ENCODE results near the gene RAB38.

The RAB38 gene

DNA sequence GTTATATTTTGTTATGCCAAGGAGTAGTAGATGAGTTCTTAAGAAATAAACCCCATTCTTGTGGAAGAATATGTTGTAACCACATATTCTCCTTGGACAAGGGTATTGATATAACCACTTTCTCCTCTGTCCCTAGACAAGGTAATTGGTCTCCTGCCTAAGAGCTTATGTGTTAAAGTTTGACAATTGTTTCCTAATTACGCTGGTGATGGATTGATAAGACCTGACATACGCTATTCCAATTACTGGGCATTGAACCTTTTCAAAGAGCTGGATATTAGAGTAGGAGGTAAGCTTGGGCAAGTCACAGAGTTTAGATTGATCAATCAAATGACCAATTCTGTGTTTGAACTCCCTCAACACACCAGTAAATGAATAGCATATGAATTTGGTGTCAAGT lies 88.9 kb downstream of the RAB38 start:
- Histone ChIP-seq H3K27me3 (ENCODE audit: control insufficient read depth, insufficient read depth, low read length, poor library complexity, severe bottlenecking) (no peaks in the 10 kb centered on the region), H3K9me3 (ENCODE audit: control insufficient read depth, low read length) (no peaks in the 10 kb centered on the region), H3K4me1 (ENCODE audit: control insufficient read depth, insufficient read depth, low read length) (no peaks in the 10 kb centered on the region), H3K36me3 (ENCODE audit: control insufficient read depth, insufficient read depth, low read length) (no peaks in the 10 kb centered on the region), H3K27ac (ENCODE audit: insufficient read depth, low read depth, low read length, poor library complexity, severe bottlenecking) (no peak overlapping the region), H3K4me3 (ENCODE audit: insufficient read depth, low read depth, low read length) (no peak overlapping the region)
- WGBS, 2 experiments, result 95 to 97% methylated on average over 2 of the region's 2 CpGs

DNA sequence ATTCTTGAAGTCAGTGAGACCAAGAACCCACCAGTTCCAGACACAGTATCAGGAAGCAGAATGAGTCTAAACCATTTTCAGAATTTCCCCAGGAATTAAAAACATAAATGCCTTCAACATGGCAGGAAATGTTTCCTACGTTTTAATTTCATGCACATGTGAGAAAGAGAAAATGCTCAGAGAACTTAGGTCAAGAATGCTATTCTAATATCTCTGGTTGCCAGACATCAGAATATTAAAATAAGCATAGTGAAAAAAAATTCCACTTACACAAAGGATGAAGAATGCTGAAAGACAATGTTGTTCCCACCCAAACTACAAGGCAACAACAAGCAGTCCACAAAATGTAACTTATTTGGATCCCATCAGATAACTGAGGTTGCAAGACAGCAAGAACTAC lies 104.8 kb downstream of the RAB38 start:
- Histone ChIP-seq H3K27me3 (ENCODE audit: control insufficient read depth, insufficient read depth, low read length, poor library complexity, severe bottlenecking) (no peaks in the 10 kb centered on the region), H3K4me1 (ENCODE audit: control insufficient read depth, insufficient read depth, low read length) (no peaks in the 10 kb centered on the region), H3K27ac (ENCODE audit: insufficient read depth, low read depth, low read length, poor library complexity, severe bottlenecking) (no peak overlapping the region), H3K4me3 (ENCODE audit: insufficient read depth, low read depth, low read length) (no peak overlapping the region), H3K36me3 (ENCODE audit: control insufficient read depth, insufficient read depth, low read length) (no peaks in the 10 kb centered on the region), H3K9me3 (ENCODE audit: control insufficient read depth, low read length) (no peaks in the 10 kb centered on the region)
- WGBS, 2 experiments, result 100% methylated on average over 1 of the region's 1 CpG

DNA sequence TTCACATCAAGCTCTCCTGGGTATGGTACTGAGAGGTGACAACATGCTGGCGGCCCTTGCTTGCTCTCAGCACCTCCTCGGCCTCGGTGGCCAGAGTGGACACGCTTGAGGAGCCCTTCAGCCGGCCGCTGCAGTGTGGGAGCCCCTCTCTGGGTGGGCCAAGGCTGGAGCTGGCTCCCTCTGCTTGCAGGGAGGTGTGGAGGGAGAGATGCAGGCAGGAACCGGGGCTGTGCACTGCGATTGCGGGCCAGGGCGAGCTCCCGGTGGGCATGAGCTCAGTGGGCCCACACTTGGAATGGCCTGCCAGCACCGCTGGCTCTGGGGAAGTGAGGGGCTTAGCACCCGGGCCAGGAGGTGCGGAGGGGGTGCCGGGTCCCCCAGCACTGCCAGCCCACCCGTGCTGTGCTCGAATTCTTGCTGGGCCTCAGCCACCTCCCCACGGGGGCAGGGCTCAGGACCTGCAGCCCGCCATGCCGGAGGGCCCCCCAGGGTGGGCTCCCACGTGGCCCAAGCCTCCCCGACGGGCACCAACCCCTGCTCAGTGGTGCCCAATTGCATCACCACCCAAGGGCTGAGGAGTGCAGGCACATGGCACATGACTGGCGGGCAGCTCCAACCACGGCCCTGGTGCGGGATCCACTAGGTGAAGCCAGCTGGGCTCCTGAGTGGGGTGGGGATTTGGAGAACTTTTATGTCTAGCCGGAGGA lies 106.2 kb downstream of the RAB38 start:
- Histone ChIP-seq H3K36me3 (ENCODE audit: control insufficient read depth, insufficient read depth, low read length) (no peaks in the 10 kb centered on the region), H3K27ac (ENCODE audit: insufficient read depth, low read depth, low read length, poor library complexity, severe bottlenecking) (no peak overlapping the region), H3K4me3 (ENCODE audit: insufficient read depth, low read depth, low read length) (no peak overlapping the region), H3K4me1 (ENCODE audit: control insufficient read depth, insufficient read depth, low read length) (no peaks in the 10 kb centered on the region), H3K9me3 (ENCODE audit: control insufficient read depth, low read length) (no peaks in the 10 kb centered on the region), H3K27me3 (ENCODE audit: control insufficient read depth, insufficient read depth, low read length, poor library complexity, severe bottlenecking) (no peaks in the 10 kb centered on the region)
- WGBS, 2 experiments, result 92 to 94% methylated on average over 27 of the region's 27 CpGs

DNA sequence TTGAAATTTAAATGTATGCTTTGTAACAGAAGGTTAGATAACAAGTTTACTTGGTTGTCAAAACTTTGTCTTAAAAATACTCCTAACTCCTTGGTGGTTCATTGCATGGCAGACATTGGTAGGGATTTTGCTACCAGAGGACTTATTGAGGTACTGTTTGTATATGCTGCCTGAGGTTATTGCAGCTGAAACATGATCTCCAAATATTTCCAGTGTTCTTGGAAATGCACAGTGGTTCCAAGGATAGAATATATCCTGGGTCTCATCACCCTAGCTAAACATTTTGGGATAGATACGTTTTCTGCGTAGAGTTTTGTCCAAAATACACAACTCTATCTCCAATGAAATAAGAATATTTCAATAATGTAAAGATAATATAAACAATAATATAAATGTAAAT lies 109.2 kb downstream of the RAB38 start:
- Histone ChIP-seq H3K27ac (ENCODE audit: insufficient read depth, low read depth, low read length, poor library complexity, severe bottlenecking) (no peak overlapping the region), H3K4me1 (ENCODE audit: control insufficient read depth, insufficient read depth, low read length) (no peaks in the 10 kb centered on the region), H3K27me3 (ENCODE audit: control insufficient read depth, insufficient read depth, low read length, poor library complexity, severe bottlenecking) (no peaks in the 10 kb centered on the region), H3K4me3 (ENCODE audit: insufficient read depth, low read depth, low read length) (no peak overlapping the region), H3K36me3 (ENCODE audit: control insufficient read depth, insufficient read depth, low read length) (no peaks in the 10 kb centered on the region), H3K9me3 (ENCODE audit: control insufficient read depth, low read length) (no peaks in the 10 kb centered on the region)
- WGBS, 2 experiments, result 80% methylated on average over 1 of the region's 2 CpGs; no CpG with 5 or more reads in 1 of the 2 experiments

DNA sequence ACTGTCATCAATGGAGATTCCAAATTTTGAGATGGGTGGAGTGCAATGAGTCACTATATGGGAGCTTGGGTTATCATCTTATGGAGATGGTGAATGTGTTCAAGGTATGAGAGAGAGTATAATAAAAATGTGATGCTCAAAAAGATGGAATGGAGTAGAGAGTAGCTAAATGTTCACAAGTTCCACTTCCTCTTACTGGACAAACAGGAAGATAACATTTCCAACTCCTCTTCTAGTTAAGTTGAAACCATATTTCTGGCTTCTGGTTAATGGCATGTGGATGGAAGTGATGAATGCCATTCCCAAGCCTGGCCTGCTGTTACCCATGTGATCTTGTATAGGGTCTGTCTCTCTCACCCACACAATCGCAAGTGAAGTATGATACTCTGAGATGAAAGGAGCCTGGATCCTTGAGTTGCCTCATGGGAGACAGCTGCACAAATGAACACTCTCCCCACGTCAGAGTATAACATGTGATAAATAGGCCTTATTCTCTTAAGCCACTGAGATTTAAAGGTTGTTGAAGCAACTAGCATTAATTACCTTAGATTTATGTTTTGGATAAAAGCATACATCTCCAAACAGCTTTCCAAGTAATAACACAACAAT lies 111.0 kb downstream of the RAB38 start:
- Histone ChIP-seq H3K36me3 (ENCODE audit: control insufficient read depth, insufficient read depth, low read length) (no peaks in the 10 kb centered on the region), H3K4me3 (ENCODE audit: insufficient read depth, low read depth, low read length) (no peak overlapping the region), H3K9me3 (ENCODE audit: control insufficient read depth, low read length) (no peaks in the 10 kb centered on the region), H3K27ac (ENCODE audit: insufficient read depth, low read depth, low read length, poor library complexity, severe bottlenecking) (no peak overlapping the region), H3K4me1 (ENCODE audit: control insufficient read depth, insufficient read depth, low read length) (no peaks in the 10 kb centered on the region), H3K27me3 (ENCODE audit: control insufficient read depth, insufficient read depth, low read length, poor library complexity, severe bottlenecking) (no peaks in the 10 kb centered on the region)
- 100% methylated on average over 2 of the region's 2 CpGs for WGBS, 2 experiments

All from ectodermal cell (in vitro differentiated cells).